ENCODE data around the gene PPM1E. TPM values are rescaled to one million over a fixed set of nuclear protein-coding genes. Genes with fewer than 3 reads are reported as not detected.

PPM1E gene
- total and polyA plus RNA-seq, 2 of the 8 experiments (the other 6 are each of a cell fraction or from before 2014, with no cell fraction given), result 5.0 to 10.4 TPM

- Histone ChIP-seq H3K18ac (ENCODE audit: extremely low read depth, low read length) (no peak overlapping the region), H3K56ac (replicated peaks; ENCODE audit: insufficient read length, low read depth, low read length) (no peak overlapping the region), H3K4me3 (ENCODE audit: extremely low read depth in 1 of 4, insufficient read depth in 2 of 4, low read depth in 3 of 4, low read length in 4 of 4) (no peak overlapping the region), H3K9me3 (ENCODE audit: insufficient read depth in 2 of 2, low read depth in 1 of 2, low read length in 1 of 2) (peaks cover 0 to 2% of the 10 kb centered on the region in 2 experiments; a peak in 1 of 4 replicates), H3K79me2 (ENCODE audit: control insufficient read depth in 1 of 2, insufficient read depth in 2 of 2, low read length in 2 of 2) (peaks cover 0 to 2% of the 10 kb centered on the region in 2 experiments; a peak in 1 of 4 replicates), H3K4ac (replicated peaks; ENCODE audit: insufficient read length, low read depth, low read length) (no peak overlapping the region), H4K5ac (ENCODE audit: insufficient read length, low read depth, low read length) (no peak overlapping the region), H2BK120ac (replicated peaks; ENCODE audit: low read depth, low read length) (no peak overlapping the region), H3K9ac (replicated peaks in 1 of 4; ENCODE audit: extremely low read depth in 1 of 4, low read depth in 3 of 4, low read length in 3 of 4) (no peak overlapping the region), H3K27ac (ENCODE audit: low read depth, low read length) (no peak overlapping the region), H2BK15ac (ENCODE audit: low read length) (no peak overlapping the region), H3K23me2 (ENCODE audit: low read depth, low read length) (no peaks in the 10 kb centered on the region), H4K91ac (replicated peaks; ENCODE audit: insufficient read length, low read length) (no peak overlapping the region), H2AFZ (ENCODE audit: low read length) (no peak overlapping the region), H3K4me1 (replicated peaks in 1 of 4; ENCODE audit: control insufficient read depth in 3 of 4, insufficient read depth in 4 of 4, low read length in 3 of 4) (no peaks in the 10 kb centered on the region), H4K20me1 (replicated peaks in 1 of 2; ENCODE audit: control insufficient read depth in 1 of 2, insufficient read depth in 2 of 2, low read length in 2 of 2) (no peaks in the 10 kb centered on the region), H3K23ac (ENCODE audit: insufficient read length) (no peak overlapping the region), H3K14ac (ENCODE audit: insufficient read length) (no peak overlapping the region), H2AK5ac (ENCODE audit: low read depth, low read length) (no peak overlapping the region), H3K27me3 (replicated peaks in 1 of 4; ENCODE audit: control insufficient read depth in 3 of 4, extremely low read depth in 1 of 4, insufficient read depth in 3 of 4, low read length in 3 of 4) (no peaks in the 10 kb centered on the region), H3K36me3 (ENCODE audit: control insufficient read depth in 2 of 4, insufficient read depth in 4 of 4, low read length in 3 of 4) (no peaks in the 10 kb centered on the region), H3K79me1 (ENCODE audit: low read depth, low read length) (no peaks in the 10 kb centered on the region), H2BK12ac (ENCODE audit: low read depth, low read length) (no peak overlapping the region), H2BK5ac (ENCODE audit: low read depth, low read length) (no peak overlapping the region), H3K4me2 (ENCODE audit: insufficient read depth in 1 of 2, low read depth in 2 of 2, low read length in 2 of 2) (no peak overlapping the region), H4K8ac (ENCODE audit: extremely low read depth, insufficient read depth, low read length) (no peak overlapping the region), H2BK20ac (ENCODE audit: low read length) (no peak overlapping the region)
- DNase-seq (ENCODE audit: low read depth in 1 of 2, low spot score in 2 of 2) (no peak), FAIRE-seq (no peak)
- WGBS, 2 experiments (ENCODE audit: extremely low coverage in 1 of 2, insufficient coverage in 1 of 2, insufficient read length in 1 of 2, insufficient replicate concordance in 2 of 2, low coverage in 1 of 2, low lambda C conversion rate in 2 of 2, missing lambda C conversion rate in 1 of 2), result 88% methylated on average over 6 of the region's 6 CpGs; no CpG with 5 or more reads in 1 of the 2 experiments
- ChIA-PET CTCF (ENCODE audit: partially characterized antibody) (interaction anchor here (0.6 kb wide), 1 partner anchor 144 kb away, joined by 7 read pairs; no protein-coding TSS in a partner anchor), POLR2A (ENCODE audit: partially characterized antibody) (no interaction called here)
- TF ChIP-seq KDM4A (IDR thresholded peaks at IDR 0.05; ENCODE audit: low read depth, low read length, severe bottlenecking) (no peak), CHD1 (IDR thresholded peaks at IDR 0.05; ENCODE audit: low read depth, low read length) (no peak), CTBP2 (IDR thresholded peaks at IDR 0.05; ENCODE audit: borderline replicate concordance, insufficient read depth, insufficient read length, low read length) (no peak), SUZ12 (IDR thresholded peaks at IDR 0.05; ENCODE audit: low read length) (no peak), EP300 (IDR thresholded peaks at IDR 0.05; ENCODE audit: borderline replicate concordance in 1 of 2, low read depth in 2 of 2, low read length in 2 of 2) (no peak), RAD21 (IDR thresholded peaks at IDR 0.05 in 1 of 2, conservative IDR thresholded peaks at IDR 0.05 in 1 of 2; ENCODE audit: low read depth in 2 of 2, low read length in 2 of 2) (no peak), CEBPB (IDR thresholded peaks at IDR 0.05; ENCODE audit: low read depth, low read length) (no peak), SIN3A (conservative IDR thresholded peaks at IDR 0.05 in 1 of 2, IDR thresholded peaks at IDR 0.05 in 1 of 2; ENCODE audit: low read depth in 1 of 2, low read length in 2 of 2) (no peak), BCL11A (IDR thresholded peaks at IDR 0.05; ENCODE audit: low read depth in 2 of 2, low read length in 2 of 2) (no peak), BRCA1 (IDR thresholded peaks at IDR 0.05; ENCODE audit: low read depth, low read length) (no peak)
- TF ChIP-seq, protein P1, sequence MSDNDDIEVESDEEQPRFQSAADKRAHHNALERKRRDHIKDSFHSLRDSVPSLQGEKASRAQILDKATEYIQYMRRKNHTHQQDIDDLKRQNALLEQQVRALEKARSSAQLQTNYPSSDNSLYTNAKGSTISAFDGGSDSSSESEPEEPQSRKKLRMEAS (IDR thresholded peaks at IDR 0.05), result no peak
Measured at GRCh38 chr17:58822148-58823050, 66.7 kb downstream of the PPM1E start.

Data from H1 (cell line).